IPS-18c (cell line): ENCODE data around the gene PRKAR1A.
"Not testable (repeated sequence)": the region's sequence is repeated elsewhere in the genome, so short reads cannot be mapped to it uniquely, and the experiment has no call there.

Experiments
- H3K4me3 ChIP-seq: 2 replicates; pipeline ENCODE4 v1.7.0; 2013; ENCODE audit warnings: low read depth, mild to moderate bottlenecking, low read length, moderate library complexity; ENCODE audit not compliant: insufficient read depth
- H3K9me3 ChIP-seq: one replicate; pipeline ENCODE4 v1.6.1; 2013; ENCODE audit warnings: mild to moderate bottlenecking, low read length, moderate library complexity; ENCODE audit not compliant: control insufficient read depth, insufficient read depth

The PRKAR1A gene

GRCh38 chr17:68505951-68506350 is 6.3 kb upstream of the PRKAR1A start:
- Histone ChIP-seq H3K9me3 (no peaks in the 10 kb centered on the region), H3K4me3 (no peak overlapping the region)

DNA sequence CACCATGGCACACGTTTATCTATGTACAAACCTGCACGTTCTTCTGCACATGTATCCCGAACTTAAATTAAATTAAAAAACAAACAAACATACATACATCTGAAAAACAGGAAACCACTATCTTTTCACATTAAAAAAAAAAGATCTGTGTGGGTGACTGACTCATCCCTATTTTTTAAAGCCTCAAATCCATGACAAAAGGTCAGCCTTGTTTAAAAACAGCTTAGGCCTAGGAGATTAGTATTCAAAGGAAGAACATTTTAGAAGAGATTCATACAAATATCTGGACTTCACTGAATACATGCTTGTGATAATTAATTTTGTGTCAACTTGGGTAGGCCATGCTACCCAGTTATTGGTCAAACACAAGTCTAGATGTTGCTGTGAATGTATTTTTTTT is 4.7 kb upstream of the PRKAR1A start:
- no peaks in the 10 kb centered on the region for H3K9me3 ChIP-seq

DNA sequence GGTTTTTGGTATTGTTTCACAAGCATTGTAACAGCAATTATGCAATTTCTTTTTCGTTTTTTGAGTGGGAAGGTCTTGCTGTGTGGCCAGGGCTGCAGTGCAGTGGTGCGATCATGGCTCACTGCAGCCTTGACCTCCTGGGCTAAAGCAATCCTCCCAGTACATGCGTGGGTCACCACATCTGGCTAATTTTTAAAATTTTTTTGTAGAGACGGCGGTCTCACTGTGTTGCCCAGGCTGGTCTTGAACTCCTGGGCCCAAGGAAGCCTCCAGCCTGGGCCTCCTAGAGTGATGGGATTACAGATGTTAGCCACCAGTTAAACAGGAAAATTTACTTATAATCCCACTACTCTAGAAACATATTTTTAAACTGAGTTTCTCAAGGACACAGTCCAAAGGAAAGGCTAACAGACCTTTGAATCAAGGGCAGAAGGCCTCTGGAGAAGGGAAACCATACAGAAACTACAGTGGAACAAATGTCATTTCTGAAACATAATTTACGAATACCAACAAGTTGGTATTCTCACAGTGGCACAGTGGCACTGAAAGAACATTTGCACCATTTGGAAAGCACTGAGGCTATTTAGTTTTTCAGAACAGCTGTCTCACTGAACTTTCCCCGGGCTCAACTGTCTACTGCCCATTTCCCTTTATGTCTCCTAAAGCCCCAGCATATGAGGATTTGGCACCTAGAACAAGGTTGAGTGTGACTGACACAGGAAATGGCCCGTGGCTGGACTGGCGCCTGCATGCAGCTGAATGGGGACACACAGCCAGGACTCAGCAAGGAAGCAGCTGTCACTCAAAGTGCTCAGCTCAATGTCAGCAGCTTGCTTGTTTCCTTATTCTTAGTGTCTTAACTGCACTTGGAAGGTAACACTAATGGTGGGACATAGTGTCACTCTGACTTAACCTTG is 2.8 kb upstream of the PRKAR1A start:
- H3K9me3 ChIP-seq, result no peaks in the 10 kb centered on the region

More for the DNA sequence above, 4.7 kb upstream of the PRKAR1A start:
- H3K4me3 ChIP-seq, result no peak overlapping the region

GRCh38 chr17:68511254-68511670 is 968 bp upstream of the PRKAR1A start:
- H3K4me3 ChIP-seq, result peak overlapping the region; percentile 57
- H3K9me3 ChIP-seq, result no peaks in the 10 kb centered on the region

More for the DNA sequence above, 2.8 kb upstream of the PRKAR1A start:
- H3K4me3 ChIP-seq, result no peak overlapping the region

- no peaks in the 10 kb centered on the region for H3K9me3 ChIP-seq
- H3K4me3 ChIP-seq, result peak overlapping the region; percentile 57
Observed at GRCh38 chr17:68511671-68512246, 471 bp upstream of the PRKAR1A start.

DNA sequence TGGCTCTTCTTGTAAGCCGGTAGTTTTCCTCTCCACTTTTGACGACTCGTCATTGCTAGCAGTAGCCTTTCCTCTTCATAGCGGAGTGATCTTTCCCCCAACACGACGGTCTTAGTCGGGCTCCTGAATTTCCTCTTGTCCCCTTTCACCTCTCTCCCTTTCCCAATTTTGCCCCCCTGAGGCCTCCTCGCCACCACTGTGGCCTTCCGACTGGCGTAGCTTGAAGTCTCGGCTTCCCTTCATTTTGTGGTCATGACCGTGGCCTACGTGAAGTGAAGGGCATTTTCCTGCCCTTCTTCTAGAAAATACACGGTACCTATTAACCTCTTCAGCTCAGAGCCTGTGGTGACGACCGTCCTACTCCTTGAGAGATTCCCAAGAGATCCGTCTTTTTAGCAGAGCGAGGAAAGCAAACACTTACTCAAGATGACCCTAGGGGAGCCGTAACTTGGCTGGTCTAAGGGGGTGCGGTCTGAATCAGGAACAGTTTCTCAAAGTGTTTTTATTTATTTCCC is 787 bp downstream of the PRKAR1A start:
- Histone ChIP-seq H3K4me3 (peak overlapping the region; percentile 57), H3K9me3 (no peaks in the 10 kb centered on the region)

- Histone ChIP-seq H3K4me3 (peak overlapping the region; percentile 57), H3K9me3 (no peaks in the 10 kb centered on the region)
Observed at GRCh38 chr17:68513932-68514331, 1.7 kb downstream of the PRKAR1A start.

GRCh38 chr17:68514831-68515635 is 2.8 kb downstream of the PRKAR1A start:
- Histone ChIP-seq H3K4me3 (no peak overlapping the region), H3K9me3 (no peaks in the 10 kb centered on the region)

DNA sequence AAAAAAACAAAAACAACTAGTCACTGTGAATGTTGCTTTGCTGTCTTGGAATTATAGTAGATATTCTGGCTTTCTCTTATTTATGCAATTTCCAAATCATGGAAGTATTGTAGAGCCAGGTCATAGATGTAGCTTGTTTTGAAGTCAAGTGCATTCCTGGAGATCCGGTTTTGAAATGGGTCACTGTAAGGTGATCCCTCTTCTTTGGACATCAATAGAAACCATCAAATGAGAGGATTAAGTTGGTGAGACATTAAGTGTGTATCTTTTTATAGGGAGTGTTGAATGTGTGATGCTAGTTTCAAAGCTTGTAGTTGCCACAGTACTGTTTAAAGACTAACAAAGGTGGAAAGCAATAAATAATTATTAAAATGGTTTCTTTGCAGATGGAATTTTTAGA is 4.5 kb downstream of the PRKAR1A start:
- no peak overlapping the region for H3K4me3 ChIP-seq
- no peaks in the 10 kb centered on the region for H3K9me3 ChIP-seq

- H3K9me3 ChIP-seq, H3K4me3 ChIP-seq: not testable (repeated sequence)
Observed at GRCh38 chr17:68517605-68518004, 5.4 kb downstream of the PRKAR1A start.

DNA sequence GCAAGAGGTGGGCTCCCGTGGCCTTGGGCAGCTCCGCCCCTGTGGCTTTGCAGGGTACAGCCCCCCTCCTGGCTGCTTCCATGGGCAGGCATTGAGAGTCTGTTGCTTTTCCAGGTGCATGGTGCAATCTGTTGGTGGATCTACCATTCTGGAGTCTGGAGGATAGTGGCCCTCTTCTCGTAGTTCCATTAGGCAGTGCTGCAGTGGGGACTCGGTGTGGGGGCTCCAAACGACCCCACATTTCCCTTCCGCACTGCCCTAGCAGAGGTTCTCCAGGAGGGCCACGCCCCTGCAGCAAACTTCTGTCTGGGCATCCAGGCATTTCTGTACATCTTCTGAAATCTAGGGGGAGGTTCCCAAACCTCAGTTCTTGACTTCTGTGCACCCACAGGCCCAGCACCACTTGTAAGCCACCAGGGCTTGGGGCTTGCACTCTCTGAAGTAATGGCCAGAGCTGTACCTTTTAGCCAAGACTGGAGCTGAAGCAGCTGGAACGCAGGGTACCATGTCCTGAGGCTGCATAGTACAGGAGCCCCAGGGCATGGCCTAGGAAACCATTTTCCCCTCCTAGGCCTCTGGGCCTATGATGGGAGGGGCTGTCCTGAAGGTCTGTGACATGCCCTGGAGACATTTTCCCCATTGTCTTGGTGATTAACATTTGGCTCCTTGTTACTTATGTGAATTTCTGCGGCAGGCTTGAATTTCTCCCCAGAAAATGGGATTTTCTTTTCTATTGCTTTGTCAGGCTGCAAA is 6.0 kb downstream of the PRKAR1A start:
- no peak overlapping the region for H3K4me3 ChIP-seq
- H3K9me3 ChIP-seq, result no peaks in the 10 kb centered on the region

- H3K9me3 ChIP-seq, H3K4me3 ChIP-seq: not testable (repeated sequence)
Observed at GRCh38 chr17:68519051-68519450, 6.8 kb downstream of the PRKAR1A start.

- Histone ChIP-seq H3K9me3 (no peaks in the 10 kb centered on the region), H3K4me3 (no peak overlapping the region)
Observed at GRCh38 chr17:68519911-68520310, 7.7 kb downstream of the PRKAR1A start.

GRCh38 chr17:68522266-68522665 is 10.0 kb downstream of the PRKAR1A start:
- no peak overlapping the region for H3K4me3 ChIP-seq
- H3K9me3 ChIP-seq, result no peaks in the 10 kb centered on the region

DNA sequence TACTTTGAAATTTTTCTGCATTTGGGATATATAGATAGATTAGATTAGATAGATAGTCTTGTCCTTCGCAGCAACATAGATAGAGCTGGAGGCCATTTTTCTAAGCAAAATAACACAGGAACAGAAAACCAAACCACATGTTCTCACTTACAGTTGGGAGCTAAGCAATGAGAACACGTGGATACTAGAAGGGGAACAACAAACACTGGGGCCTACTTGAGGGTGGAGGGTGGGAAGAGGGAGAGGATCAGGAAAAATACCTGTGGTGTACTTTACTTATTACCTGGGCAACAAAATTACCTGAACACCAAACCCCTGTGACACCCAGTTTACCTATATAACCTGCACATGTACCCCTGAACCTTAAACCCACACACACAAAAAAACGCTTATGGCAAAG is 14.3 kb downstream of the PRKAR1A start:
- Histone ChIP-seq H3K9me3 (no peaks in the 10 kb centered on the region), H3K4me3 (no peak overlapping the region)

DNA sequence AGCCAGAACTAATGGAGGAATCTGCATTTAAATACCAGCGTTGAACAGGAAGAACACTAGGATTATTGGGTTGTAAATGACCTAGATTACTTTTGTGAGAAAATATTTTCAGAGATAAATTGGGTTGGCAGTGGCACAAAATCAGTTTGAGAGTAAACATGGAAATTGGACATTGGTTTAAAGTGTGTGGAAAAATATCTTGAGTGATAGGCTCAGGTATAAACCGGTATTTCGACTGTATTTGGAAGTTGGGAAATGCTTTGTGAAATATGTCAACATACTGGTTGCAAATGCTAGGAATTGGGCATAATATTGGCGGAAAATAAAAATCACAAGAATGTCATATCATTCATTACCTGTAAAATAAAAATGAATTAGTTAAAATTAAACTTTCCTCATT is 15.1 kb downstream of the PRKAR1A start:
- H3K9me3 ChIP-seq, result no peaks in the 10 kb centered on the region

DNA sequence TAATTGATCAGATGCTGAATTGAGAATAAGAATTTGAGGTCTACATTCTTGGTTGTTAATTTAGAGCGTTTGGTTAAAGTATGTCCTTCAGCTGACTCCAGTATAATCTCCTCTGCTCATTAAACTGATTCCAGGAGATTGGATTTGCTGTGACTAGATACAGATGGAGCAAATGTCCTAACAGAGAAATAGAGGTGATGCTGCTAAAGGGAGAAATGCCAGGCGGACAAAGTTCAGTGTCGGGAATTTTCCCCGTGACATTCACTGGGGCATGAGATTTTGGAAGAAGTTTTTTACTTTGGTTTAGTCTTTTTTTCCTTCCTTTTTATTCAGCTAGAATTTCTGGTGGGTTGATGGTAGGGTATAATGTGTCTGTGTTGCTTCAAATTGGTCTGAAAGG is 19.0 kb downstream of the PRKAR1A start:
- H3K4me3 ChIP-seq, result no peak overlapping the region
- H3K9me3 ChIP-seq, result no peaks in the 10 kb centered on the region

More for the DNA sequence above, 15.1 kb downstream of the PRKAR1A start:
- no peak overlapping the region for H3K4me3 ChIP-seq
